Stimulated activated CD4-positive, alpha-beta T cell treated with anti-CD3 and anti-CD28 coated beads, Interleukin-15, amount 100 ng/mL, for 24 hours (primary cell): ENCODE results near the gene C11orf24.
"Not testable (repeated sequence)": the region's sequence is repeated elsewhere in the genome, so short reads cannot be mapped to it uniquely, and the experiment has no call there.

Experiments used
- DNase-seq: peaks from one replicate; pipeline ENCODE4 v3.0.0-alpha.2; 2020

The C11orf24 gene

DNA sequence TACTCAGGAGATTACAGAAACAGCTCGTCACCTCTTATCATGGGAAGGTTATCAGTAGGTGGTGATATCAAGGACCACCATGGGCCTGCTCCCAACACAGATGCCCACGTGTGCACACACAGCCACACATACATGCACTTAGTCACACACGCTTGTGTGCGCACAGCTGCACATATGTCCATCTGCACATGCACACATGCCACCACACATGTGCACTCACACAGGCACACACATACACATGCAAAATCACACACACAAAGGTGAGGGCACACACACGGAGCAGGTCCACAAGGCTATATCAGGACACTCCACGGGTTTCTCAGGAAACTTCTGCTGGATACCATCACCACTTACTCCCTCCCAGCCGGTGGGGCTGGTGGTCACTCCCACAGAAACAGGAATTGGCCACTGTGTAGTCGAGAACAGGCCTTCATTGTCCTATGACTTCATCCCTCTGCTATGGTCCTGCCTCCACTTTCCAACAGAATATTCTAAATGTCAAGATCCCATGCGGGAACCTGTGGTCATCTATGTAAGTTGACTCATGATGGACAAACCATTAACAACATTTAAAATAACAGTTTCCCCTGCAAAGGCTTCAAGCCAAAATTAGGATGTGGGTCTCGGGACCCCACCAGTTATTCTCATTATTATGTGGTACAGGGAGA is 2.2 kb downstream of the C11orf24 start:
- DNase-seq = no peak

DNA sequence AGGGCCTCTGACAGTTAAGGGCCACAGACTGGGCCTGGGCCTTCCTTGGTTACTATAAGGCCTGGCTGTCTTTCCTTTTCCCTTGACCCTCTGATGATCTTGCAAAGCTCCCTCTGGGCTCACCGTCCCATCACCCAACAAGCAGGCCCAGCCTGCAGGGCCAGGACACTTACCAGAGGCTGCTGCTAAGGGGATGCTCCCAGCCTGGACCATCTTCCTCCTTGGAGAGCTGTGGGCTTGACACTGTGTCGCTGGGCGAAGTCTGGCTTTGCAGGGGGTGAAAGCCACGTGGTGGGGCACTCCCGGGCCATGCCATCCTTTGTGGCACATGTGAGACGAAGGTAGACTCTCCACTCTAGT is 3.9 kb downstream of the C11orf24 start:
- DNase-seq = no peak

DNA sequence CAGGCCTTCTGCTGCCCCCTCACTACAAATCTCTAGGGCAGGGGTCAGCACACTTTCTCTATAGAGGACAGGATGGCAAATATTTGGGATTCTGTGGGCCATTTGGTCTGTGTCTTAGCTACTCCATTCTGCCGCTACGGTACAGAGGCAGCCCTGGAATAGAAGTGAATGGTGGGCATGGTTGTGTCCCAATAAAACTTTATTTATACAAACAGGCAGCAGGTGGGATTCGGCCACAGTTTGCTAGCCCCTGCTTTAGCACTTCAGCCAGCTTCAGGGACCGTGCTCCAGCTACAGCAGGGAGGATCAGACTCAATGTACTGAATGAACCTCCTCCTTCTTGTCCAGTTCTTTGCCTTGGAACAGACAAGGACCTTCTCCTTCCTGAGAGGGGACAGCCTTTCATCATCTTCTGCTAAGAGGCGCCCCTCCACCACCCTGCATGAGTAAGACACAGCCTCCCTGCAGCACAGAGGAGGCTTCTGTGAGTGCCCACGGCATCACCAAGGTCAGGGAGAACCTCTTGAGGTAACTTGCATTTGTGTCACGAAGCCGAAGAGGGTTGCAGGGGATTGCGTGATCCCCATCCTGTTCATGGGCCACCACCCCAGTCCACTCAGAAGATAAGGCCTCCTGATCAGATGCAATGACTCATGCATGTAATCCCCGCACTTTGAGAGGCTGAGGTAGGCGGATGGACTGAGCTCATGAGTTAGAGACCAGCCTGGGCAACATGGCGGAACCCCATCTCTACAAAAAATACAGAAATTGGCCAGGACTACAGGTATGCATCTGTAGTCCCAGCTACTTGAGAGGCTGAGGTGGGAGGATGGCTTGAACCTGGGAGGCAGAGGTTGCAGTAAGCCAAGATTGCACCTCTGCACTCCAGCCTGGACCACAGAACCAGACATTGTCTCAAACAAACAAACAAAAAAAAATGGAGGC is 4.6 kb downstream of the C11orf24 start:
- no peak for DNase-seq

DNA sequence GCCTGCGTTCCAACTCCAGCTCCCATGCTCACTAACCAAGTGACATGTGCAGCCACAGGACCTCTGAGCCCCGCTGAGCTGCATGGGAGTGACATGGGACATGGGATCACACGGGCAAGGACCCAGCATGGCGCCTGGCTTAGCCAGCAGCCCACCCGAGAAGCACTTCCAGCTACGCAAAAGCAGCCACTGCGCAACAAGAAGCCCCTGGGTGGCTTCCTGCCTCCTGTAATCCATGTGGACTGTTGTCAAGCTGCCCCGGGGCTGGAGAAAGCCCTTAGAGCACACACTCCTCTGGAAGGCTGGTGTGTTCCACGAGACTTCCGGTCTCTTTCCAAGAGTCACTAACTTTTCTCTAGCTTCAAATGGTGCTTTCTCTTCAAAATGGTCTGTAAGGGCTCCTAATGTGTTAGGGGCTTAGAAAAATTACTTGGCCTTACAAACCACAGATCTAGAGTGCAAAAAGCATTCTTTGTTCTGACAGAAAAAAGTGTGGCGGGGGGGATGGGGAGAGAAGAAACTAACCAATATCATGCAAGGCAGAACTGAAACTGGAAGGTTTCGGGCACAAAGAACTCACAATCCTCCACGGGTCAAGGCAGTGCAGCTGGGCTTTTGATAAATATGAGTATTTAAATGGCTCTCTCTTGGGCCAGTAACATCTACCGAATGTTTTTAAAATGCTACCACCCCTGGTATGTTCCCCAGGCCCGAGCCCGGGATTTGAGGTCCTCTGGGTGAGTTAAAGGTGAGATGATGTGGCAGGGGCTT is 5.5 kb downstream of the C11orf24 start:
- DNase-seq = no peak

- DNase-seq = no peak
Observed at GRCh38 chr11:68264741-68265540, 6.8 kb downstream of the C11orf24 start.

DNA sequence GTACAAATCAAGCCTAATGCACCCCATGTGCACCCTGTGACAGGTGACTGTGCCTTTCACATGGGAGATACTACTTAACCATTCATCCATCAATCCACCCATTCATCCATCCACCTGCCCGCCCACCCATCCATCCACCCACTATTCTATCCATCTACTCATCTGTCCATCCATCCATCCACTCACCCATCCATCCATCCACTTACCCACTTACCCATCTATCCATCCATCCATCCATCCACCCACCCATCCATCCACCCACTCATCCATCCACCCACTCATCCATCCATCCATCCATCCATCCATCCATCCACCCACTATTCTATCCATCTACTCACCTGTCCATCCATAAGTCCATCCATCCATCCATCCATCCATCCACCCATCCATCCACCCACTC is 7.5 kb downstream of the C11orf24 start:
- no peak for DNase-seq

DNA sequence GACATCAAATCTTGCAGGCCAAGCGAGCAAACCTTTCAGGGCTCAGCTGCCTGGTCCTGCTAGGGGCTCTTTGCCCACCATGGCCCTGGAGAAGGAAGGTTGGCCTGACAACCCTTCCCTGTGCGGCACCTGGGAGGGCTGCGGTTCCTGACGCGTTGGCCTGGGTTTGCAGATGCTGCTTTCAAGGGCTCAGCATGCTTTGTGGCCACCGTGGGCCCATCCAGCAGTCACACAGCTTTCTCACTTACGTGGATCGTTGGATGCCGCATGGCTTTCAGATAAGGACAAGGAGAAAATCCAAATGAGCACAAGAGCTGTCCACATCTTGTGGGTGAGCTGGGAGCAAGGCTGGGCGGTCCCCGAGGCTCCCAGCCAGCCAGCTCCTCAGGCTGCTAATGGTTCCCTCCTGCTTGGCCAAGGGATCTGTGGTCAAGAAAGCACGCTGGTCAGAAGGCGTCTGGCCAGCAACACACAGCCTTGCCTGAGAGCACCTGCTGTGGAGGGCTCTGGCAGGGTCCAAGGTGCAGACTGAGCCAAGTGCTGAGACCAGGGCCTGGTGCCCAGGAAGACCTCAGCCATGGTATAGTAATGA is 8.2 kb downstream of the C11orf24 start:
- no peak for DNase-seq

- DNase-seq = no peak
Observed at GRCh38 chr11:68262544-68262827, 9.3 kb downstream of the C11orf24 start.

DNA sequence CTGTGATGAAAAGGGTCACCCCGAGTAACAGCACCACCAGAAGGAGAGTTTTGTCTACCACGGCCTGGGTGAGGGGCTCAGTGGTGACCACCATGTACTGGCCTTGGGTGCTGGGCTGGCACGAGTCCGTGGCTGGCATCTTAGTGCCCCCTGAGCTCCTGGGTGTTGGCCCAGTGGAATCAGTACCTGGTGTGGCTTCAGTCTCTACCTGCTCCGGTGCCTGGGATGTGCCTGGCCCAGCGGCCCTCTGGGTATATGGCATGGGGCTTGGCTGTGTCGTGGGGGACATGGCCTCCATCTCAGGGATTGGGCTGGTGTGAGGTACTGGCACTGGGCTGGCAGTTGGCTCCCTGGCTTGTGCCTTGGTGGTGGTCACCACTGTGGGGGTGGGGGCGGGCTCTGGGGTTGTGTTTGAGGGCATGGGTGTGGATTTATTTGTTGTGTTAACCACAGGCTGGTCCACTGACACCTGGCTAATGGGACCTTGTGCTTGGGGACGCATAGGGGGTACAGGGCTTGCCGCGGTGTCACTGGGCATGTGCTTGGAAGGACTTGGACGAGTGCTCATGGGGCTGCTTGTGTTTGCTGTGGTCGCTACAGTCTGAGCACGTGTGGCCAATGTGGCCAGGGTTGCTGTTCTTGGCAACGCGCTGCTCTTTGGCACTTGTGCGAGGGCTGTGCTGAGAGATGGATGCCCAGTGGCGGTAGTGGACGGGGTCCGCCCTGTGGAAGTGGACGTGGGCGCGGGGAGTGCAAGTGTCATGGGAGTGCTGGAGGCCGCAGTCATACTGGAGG is 9.8 kb downstream of the C11orf24 start:
- no peak for DNase-seq

DNA sequence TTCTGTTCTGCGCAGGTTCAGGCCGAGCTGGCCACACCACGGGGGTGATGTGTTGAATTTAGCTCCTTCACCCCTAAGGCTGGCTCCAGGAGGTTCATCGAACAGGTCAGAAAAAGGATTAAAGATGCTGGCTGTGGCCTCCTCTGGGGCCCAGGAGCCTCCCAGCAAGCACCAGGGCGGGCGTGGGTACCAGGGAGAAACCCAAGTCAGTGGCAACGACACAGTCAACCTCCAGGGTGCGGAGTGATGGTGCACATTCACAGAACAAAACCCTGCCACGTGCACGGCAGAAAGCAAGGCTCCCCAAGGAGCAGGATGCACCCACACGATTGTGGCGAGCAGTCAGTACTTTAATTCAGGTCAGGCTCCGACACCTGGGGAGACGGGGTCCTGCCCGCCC is 10.8 kb downstream of the C11orf24 start:
- DNase-seq = no peak

- DNase-seq = no peak
Observed at GRCh38 chr11:68260484-68260883, 11.3 kb downstream of the C11orf24 start.

- DNase-seq = no peak
Observed at GRCh38 chr11:68259122-68259959, 12.4 kb downstream of the C11orf24 start.

GRCh38 chr11:68258363-68258765 is 13.4 kb downstream of the C11orf24 start:
- DNase-seq = no peak

DNA sequence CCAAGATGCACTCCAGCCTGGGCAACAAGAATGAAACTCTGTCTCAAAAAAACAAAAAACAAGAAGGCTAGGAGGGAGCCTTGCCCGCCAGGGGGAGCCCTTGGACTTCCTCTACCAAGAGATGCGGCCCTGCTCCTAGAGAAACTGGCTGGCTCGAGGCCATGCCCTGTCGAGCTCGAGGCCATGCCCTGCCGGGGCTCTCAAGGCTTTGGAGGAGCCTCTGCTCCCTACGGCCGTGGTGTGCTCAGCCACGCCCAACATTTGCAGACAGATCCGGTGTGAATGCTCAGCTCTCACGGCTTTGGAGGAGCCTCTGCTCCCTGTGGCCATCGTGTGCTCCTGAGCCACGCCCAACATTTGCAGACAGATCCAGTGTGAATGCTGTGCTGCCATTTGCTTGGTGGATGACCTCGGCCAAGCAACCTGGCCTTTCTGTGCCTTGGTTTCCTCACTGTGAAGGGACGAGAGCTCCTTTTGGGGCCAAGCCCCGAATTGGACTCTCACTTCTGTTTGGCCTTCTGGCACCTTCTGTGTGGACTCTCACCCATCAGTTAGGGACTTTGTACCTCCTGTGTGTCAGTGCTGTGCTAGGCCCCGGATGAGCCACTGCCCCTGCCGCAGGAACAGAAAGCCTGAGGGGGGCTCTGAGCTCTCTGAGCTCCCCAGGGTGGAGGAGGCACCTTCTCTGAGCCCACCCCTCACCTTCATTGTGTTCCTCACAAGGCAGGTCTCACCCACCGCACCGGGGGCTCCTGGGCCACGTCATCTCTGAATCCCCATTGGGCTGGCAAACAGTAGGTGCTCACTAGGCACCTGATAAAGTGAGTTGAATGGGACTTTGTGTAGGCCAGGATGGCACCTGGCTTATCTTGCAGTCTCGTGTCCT is 14.1 kb downstream of the C11orf24 start:
- peak; percentile 97 for DNase-seq

DNA sequence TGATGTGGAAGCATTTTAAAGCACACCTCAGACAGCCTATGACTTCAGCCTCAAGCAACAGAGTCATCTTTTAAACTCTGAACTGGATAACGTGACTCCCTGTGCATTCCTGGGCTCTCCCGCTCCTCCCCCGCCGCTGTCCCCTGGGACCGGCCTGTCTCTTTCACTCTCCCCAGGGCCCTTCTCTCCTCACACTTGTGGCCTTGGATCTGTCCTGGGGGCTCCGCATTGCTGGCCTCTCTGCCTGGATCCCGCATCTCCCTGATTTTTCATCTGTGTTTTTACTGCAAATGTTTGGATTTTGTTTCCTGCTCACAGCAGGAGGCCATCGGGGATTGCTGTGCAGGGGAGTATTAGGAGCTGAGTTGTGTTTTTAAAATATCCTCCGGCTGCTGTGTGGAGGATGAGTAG is 15.4 kb downstream of the C11orf24 start:
- no peak for DNase-seq

DNA sequence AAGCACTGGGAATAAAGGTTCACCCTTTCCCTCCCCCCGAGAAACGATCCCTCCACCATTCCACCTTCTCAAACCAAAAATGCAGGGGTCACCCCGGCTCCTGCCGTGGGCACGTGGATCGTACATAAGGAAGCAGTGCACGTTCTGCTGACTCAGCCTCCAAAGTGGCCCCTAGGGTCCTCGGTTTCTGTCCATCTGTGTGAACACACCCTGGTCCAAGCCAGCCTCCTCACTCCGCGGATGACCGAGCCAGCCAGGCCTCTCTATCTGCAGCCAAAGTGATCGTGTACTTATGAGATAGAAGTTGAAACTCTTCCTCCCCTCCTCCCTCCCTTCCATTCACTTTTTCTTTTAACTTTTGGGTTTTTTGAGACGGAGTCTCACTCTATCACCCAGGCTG is 16.2 kb downstream of the C11orf24 start:
- DNase-seq = no peak

GRCh38 chr11:68254421-68254820 is 17.4 kb downstream of the C11orf24 start:
- no peak for DNase-seq

- DNase-seq = no peak
Observed at GRCh38 chr11:68251765-68252164, 20.0 kb downstream of the C11orf24 start.

DNA sequence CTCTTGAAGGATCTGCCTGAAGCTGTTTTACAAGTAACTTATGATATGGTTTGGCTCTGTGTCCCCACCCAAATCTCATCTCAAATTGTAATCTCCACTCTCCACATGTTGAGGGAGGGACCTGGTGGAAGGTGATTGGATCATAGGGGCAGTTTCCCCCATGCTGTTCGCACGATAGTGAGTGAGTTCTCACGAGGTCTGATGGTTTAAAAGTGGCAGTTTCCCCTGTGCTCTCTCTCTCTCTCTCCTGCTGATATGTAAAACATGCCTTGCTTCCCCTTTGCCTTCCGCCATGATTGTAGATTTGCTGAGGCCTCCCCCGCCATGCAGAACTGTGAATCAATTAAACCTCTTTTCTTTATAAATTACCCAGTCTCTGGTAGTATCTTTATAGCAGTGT is 26.9 kb downstream of the C11orf24 start:
- not testable (repeated sequence) for DNase-seq

GRCh38 chr11:68243847-68244246 is 27.9 kb downstream of the C11orf24 start:
- not testable (repeated sequence) for DNase-seq
